ENCODE data around the gene OTUB1.

- TF ChIP-seq CTCF (IDR thresholded peaks at IDR 0.05) (no peak), EP300 (IDR thresholded peaks at IDR 0.05) (no peak)
Measured at GRCh38 chr11:63969461-63969860, 16.8 kb upstream of the OTUB1 start.
